CD4-positive, alpha-beta T cell (primary cell): Measurements from ENCODE around the gene MBD1. TPM values are rescaled to one million over a fixed set of nuclear protein-coding genes. Genes with fewer than 3 reads are reported as not detected.
"Not testable (repeated sequence)": the region's sequence is repeated elsewhere in the genome, so short reads cannot be mapped to it uniquely, and the experiment has no call there.

ENCODE experiments used
- ATAC-seq: fragments of 200-7000 bp; cut with Tn5 transposase; one replicate; pipeline ENCODE4 v1.10.0; 2022; ENCODE audit warnings: mild to moderate bottlenecking; ENCODE audit not compliant: poor library complexity
- CTCF ChIA-PET: fragments of 350-600 bp; sonication (Branson Sonifier 250); formaldehyde crosslinking; loops from one replicate; lab custom pipeline; 2021; ENCODE audit warnings: antibody characterized with exemption, inconsistent platforms; lab: Charles Lee
- POLR2A ChIA-PET: fragments of 350-600 bp; sonication (Branson Sonifier 250); formaldehyde crosslinking; loops from one replicate; lab custom pipeline; 2021; ENCODE audit warnings: antibody characterized with exemption, inconsistent platforms; lab: Charles Lee
- DNase-seq, 14 experiments: peaks; one replicate each; pipeline ENCODE4 v3.0.0-alpha.2; 2013 to 2020; ENCODE audit warnings: mixed read lengths in 2 of 14
- H3K27ac ChIP-seq, 2 donors: one replicate each; pipeline versions ENCODE4 v1.5.1 to v1.7.0; 2013; ENCODE audit warnings: low read length in 2 of 2, low read depth in 1 of 2, mild to moderate bottlenecking in 1 of 2
- H3K27me3 ChIP-seq, 2 experiments: 1 replicate in 1 of 2; 2 replicates in 1 of 2; pipeline versions ENCODE4 v1.6.1 to v1.7.0; 2013; ENCODE audit warnings: low read length in 2 of 2, control low read depth in 1 of 2, mild to moderate bottlenecking in 1 of 2, moderate library complexity in 1 of 2; ENCODE audit not compliant: insufficient read depth in 2 of 2, control insufficient read depth in 1 of 2
- H3K36me3 ChIP-seq: one replicate; pipeline ENCODE4 v1.6.1; 2013; ENCODE audit warnings: low read length, control low read depth; ENCODE audit not compliant: insufficient read depth
- H3K4me1 ChIP-seq: one replicate; pipeline ENCODE4 v1.6.1; 2013; ENCODE audit warnings: low read length, control low read depth; ENCODE audit not compliant: insufficient read depth
- H3K4me3 ChIP-seq: one replicate; pipeline ENCODE4 v1.5.1; 2013; ENCODE audit warnings: mild to moderate bottlenecking, low read length, moderate library complexity
- H3K9me3 ChIP-seq, 2 experiments: 1 replicate in 1 of 2; 2 replicates in 1 of 2; pipeline versions ENCODE4 v1.6.1 to v1.7.0; 2013; ENCODE audit warnings: low read length in 2 of 2, mild to moderate bottlenecking in 2 of 2, control low read depth in 1 of 2, moderate library complexity in 1 of 2; ENCODE audit not compliant: control insufficient read depth in 1 of 2, insufficient read depth in 1 of 2
- H3K27ac Mint-ChIP-seq: one replicate; pipeline ENCODE4 v1.8.0; 2020; ENCODE audit warnings: mixed read lengths
- H3K27me3 Mint-ChIP-seq: one replicate; pipeline ENCODE4 v1.8.0; 2021; ENCODE audit warnings: mixed read lengths
- H3K36me3 Mint-ChIP-seq: one replicate; pipeline ENCODE4 v1.8.0; 2021; ENCODE audit warnings: low read depth, mixed read lengths
- H3K4me1 Mint-ChIP-seq: one replicate; pipeline ENCODE4 v1.8.0; 2021; ENCODE audit warnings: low read depth, mixed read lengths
- H3K4me3 Mint-ChIP-seq: one replicate; pipeline ENCODE4 v1.8.0; 2020; ENCODE audit warnings: mild to moderate bottlenecking, mixed read lengths
- H3K9me3 Mint-ChIP-seq: one replicate; pipeline ENCODE4 v1.8.0; 2020; ENCODE audit warnings: mixed read lengths
- CTCF ChIP-seq: fragments of 200-600 bp; IDR thresholded peaks from one replicate; pipeline ENCODE4 v1.8.0; 2022; ENCODE audit warnings: antibody characterized with exemption, mild to moderate bottlenecking
- intact Hi-C, 2 experiments: fragments of 100-400 bp; cut with DNase I in 1 of 2; cut with micrococcal nuclease in 1 of 2; formaldehyde crosslinking; loops; one replicate each; pipeline versions ENCODE4 v1.15.1 to v1.9.0; 2023 to 2025; cut with DNase I, micrococcal nuclease
- total RNA-seq, 174 experiments: library from RNA in 2 of 174; stranded (reverse) in 2 of 174; gene quantifications; one replicate each; pipeline ENCODE4 v1.2.3 and lab custom pipeline; 2021 to 2026

Gene MBD1
- total RNA-seq, 2 experiments from 2014 or later: 103 to 107 TPM

- Histone ChIP-seq H3K4me1 (no peaks in the 10 kb centered on the region), H3K27me3 (no peaks in the 10 kb centered on the region), H3K36me3 (no peaks in the 10 kb centered on the region), H3K27ac (no peak overlapping the region), H3K9me3 (no peaks in the 10 kb centered on the region), H3K4me3 (no peak overlapping the region)
- Mint-ChIP-seq H3K27me3 (peaks cover 24% of the 10 kb centered on the region), H3K27ac (no peak overlapping the region), H3K36me3 (no peaks in the 10 kb centered on the region), H3K9me3 (no peaks in the 10 kb centered on the region), H3K4me1 (no peaks in the 10 kb centered on the region), H3K4me3 (no peak overlapping the region)
- intact Hi-C loops: no loop called here
- CTCF ChIA-PET: no interaction called here
- POLR2A ChIA-PET: no interaction called here
- TF ChIP-seq CTCF: no peak
- ATAC-seq: no peak
- DNase-seq: no peak
Observed at GRCh38 chr18:50231621-50232020, 49.7 kb downstream of the MBD1 start.

- H3K27me3 ChIP-seq, DNase-seq, H3K27ac Mint-ChIP-seq, H3K36me3 ChIP-seq, H3K4me3 Mint-ChIP-seq, H3K9me3 Mint-ChIP-seq, H3K9me3 ChIP-seq, POLR2A ChIA-PET, intact Hi-C loops, H3K4me3 ChIP-seq, H3K4me1 ChIP-seq, H3K36me3 Mint-ChIP-seq, H3K27ac ChIP-seq, ATAC-seq, H3K4me1 Mint-ChIP-seq: not testable (repeated sequence)
- peaks cover 45% of the 10 kb centered on the region for H3K27me3 Mint-ChIP-seq
- CTCF ChIA-PET: interaction anchor here (3.4 kb wide), 1 partner anchor 136 kb away, joined by 24 read pairs; no protein-coding TSS in a partner anchor
Observed at GRCh38 chr18:50220249-50220648, 61.1 kb downstream of the MBD1 start.

Other genes starting within 250 kb of the MBD1 start
- gene MYO5B, start 86.4 kb downstream of the MBD1 start, total RNA-seq: not detected
- under 1 TPM; 0.33 to 0.47 TPM for gene CFAP53, start 15.0 kb downstream of the MBD1 start, total RNA-seq
- gene CXXC1, start 6.2 kb upstream of the MBD1 start, total RNA-seq: 100 to 1,000 TPM; 120 to 128 TPM
- under 1 TPM; 0.08 to 0.20 TPM for gene SKA1, start 93.5 kb upstream of the MBD1 start, total RNA-seq